ENCODE measurements around the gene SRGAP3.

SRGAP3 gene

DNA sequence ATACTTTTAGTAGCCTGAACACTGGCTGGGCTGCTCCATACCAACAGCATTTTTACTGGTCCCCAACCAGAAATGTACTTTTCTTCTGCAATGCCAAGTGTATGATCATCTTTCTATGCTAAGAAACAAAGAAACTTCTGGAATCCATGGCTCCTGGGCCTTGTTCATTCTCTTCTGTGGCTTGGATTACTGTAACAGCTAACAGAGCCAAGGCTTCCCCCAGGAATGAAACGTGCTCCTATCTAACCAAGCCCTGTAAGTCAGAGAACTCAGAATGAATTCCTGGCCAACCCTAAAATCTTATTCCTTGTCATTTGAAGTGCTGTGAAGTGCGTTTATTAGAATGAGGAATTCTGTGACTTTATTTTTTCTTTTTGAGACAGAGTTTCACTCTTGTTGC lies 183.3 kb downstream of the SRGAP3 start:
- in situ Hi-C loops (cut with MboI; ENCODE audit: low pct_unique_long_range_greater_than_20kb, low sequenced_read_pairs, unreplicated experiment): no loop called here
- TF ChIP-seq CTCF (IDR thresholded peaks at IDR 0.05; ENCODE audit: extremely low read depth, insufficient read depth, missing control alignments): no peak
- DNase-seq (ENCODE audit: low spot score): no peak

DNA sequence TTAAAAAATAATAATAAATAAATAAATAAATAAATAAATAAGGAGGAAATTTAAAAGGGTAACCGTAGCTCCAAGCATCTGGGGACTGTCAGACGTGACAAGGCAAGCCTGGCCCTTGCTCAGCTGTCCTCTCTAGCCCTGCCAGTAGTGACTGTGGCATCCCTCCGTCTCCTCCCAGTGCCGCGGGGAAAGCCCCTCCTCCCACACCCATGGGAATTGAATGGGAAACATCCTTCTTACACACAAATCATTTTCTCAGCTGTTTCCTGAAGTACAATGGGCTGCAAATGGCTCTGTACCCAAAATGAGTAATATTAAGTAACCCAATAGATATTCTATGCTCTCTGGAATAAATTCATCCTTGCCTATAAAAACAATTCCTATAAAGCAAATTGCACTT lies 184.6 kb downstream of the SRGAP3 start:
- DNase-seq (ENCODE audit: low spot score): no peak
- in situ Hi-C loops (cut with MboI; ENCODE audit: low pct_unique_long_range_greater_than_20kb, low sequenced_read_pairs, unreplicated experiment): no loop called here

GRCh38 chr3:9064251-9064650 lies 185.2 kb downstream of the SRGAP3 start:
- TF ChIP-seq CTCF (IDR thresholded peaks at IDR 0.05; ENCODE audit: extremely low read depth, insufficient read depth, missing control alignments): no peak
- no peak for DNase-seq (ENCODE audit: low spot score)
- in situ Hi-C loops (cut with MboI; ENCODE audit: low pct_unique_long_range_greater_than_20kb, low sequenced_read_pairs, unreplicated experiment): no loop called here

More for the DNA sequence above, 184.6 kb downstream of the SRGAP3 start:
- no peak for TF ChIP-seq CTCF (IDR thresholded peaks at IDR 0.05; ENCODE audit: extremely low read depth, insufficient read depth, missing control alignments)

DNA sequence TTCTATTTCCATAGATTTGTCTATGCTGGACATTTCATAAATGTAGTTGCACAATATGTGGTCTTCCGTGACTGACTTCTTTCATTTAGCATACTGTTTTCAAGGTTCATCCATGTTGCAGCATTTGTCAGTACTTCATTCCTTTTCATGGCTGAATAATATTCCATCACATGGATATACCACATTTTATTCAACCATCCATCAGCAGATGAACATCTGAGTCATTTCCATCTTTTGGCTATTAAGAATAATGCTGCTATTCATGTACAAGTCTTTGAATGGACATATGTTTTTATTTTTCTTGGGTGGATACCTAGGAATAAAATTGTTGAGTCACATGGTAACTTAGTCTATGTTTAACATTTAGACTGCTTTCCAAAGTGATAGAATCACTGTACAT lies 186.9 kb downstream of the SRGAP3 start:
- in situ Hi-C loops (cut with MboI; ENCODE audit: low pct_unique_long_range_greater_than_20kb, low sequenced_read_pairs, unreplicated experiment): no loop called here
- no peak for TF ChIP-seq CTCF (IDR thresholded peaks at IDR 0.05; ENCODE audit: extremely low read depth, insufficient read depth, missing control alignments)

GRCh38 chr3:9061634-9062033 lies 187.8 kb downstream of the SRGAP3 start:
- no peak for DNase-seq (ENCODE audit: low spot score)
- no peak for TF ChIP-seq CTCF (IDR thresholded peaks at IDR 0.05; ENCODE audit: extremely low read depth, insufficient read depth, missing control alignments)
- in situ Hi-C loops (cut with MboI; ENCODE audit: low pct_unique_long_range_greater_than_20kb, low sequenced_read_pairs, unreplicated experiment): no loop called here

More for the DNA sequence above, 186.9 kb downstream of the SRGAP3 start:
- no peak for DNase-seq (ENCODE audit: low spot score)

GRCh38 chr3:9059489-9060400 lies 189.7 kb downstream of the SRGAP3 start:
- DNase-seq (ENCODE audit: low spot score): no peak
- no peak for TF ChIP-seq CTCF (IDR thresholded peaks at IDR 0.05; ENCODE audit: extremely low read depth, insufficient read depth, missing control alignments)
- in situ Hi-C loops (cut with MboI; ENCODE audit: low pct_unique_long_range_greater_than_20kb, low sequenced_read_pairs, unreplicated experiment): no loop called here
